GM19468 (cell line): ENCODE results near the gene PPHLN1.

Experiments used
- ATAC-seq: cut with Tn5 transposase; IDR thresholded peaks from one replicate; pipeline ENCODE4 v1.9.1; 2021; ENCODE audit warnings: mild to moderate bottlenecking, moderate library complexity, moderate number of reproducible peaks; ENCODE audit not compliant: unreplicated experiment; ENCODE audit errors: extremely low read depth

The PPHLN1 gene, protein sequence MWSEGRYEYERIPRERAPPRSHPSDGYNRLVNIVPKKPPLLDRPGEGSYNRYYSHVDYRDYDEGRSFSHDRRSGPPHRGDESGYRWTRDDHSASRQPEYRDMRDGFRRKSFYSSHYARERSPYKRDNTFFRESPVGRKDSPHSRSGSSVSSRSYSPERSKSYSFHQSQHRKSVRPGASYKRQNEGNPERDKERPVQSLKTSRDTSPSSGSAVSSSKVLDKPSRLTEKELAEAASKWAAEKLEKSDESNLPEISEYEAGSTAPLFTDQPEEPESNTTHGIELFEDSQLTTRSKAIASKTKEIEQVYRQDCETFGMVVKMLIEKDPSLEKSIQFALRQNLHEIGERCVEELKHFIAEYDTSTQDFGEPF

DNA sequence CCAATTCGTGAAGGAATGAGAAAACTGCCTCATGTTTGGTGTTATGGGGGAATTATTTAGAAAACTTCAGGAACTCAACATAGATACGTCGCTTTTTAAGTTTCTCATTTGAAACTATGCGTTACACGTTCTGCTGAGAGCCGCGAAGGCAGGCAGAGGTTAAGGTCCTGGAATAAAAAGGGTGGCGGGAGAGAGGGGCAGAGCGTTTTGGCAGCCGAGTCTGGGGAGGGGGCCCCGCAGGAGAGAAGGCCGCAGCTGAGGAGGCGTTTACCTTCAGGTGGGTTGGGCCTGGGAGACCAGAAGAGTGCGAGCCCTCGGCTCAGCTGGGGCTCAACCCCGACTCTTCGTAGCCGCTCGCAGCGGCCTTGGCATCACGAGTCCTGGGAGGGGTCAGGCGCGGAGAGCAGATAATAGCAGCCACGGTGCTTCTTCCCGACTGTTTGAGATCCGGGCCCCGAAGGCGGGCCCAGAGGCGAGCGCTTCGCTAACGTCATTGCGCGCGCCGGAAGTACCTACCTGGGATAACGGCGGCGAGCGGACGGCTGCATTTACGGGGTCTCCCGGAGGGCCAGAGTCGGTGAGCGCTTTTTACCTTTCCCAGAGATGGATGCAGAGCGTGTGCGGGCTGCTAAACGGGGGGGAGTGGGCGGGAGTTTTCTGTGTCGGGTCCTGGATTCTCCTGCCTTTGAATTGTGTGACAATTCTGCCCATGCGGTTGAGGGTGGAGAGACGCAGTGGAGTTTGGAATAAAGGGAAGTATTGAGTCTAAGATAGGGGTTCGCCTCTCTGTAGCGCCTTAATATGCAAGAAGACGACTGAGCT is at the start of gene PPHLN1, which contains the start of gene ZCRB1:
TSS of gene PPHLN1 (plus strand) at position 515 of the 822 bp plus-strand sequence. CDS start 9,736 bp downstream, outside the sequence.
TSS of gene ZCRB1 (minus strand) at position 442 of the 822 bp plus-strand sequence. CDS start 1,992 bp downstream, outside the sequence.
- ATAC-seq: peak; percentile 88

DNA sequence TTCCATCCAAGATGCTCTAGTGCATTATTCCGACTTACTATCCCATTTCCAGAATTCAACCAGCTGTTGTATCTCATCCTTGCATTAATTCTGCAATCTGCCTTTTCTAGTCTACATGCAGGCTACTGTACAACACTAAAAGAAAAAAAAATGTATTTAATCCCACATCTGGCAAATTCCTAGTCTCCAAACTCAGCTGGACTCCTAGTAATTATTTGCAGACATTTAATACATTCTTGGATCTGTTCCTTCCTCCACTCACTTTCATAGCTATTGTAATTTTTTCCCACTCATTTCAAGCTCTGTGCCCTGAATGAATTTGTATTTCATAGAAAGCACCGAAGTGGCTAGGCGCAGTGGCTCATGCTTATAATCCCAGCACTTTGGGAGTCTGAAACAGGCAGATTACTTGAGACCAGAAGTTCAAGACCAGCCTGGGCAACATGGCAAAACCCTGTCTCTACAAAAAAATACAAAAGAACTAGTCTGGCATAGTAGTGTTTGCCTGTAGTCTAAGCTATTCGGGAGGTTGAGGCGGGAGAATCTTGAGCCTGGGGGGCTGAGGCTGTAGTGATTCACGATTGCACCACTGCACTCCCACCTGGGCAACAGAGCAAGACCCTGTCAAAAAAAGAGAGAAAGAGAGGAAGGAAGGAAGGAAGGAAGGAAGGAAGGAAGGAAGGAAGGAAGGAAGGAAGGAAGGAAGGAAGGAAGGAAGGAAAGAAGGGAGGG is 48.4 kb upstream of the PPHLN1 start:
- no peak for ATAC-seq

DNA sequence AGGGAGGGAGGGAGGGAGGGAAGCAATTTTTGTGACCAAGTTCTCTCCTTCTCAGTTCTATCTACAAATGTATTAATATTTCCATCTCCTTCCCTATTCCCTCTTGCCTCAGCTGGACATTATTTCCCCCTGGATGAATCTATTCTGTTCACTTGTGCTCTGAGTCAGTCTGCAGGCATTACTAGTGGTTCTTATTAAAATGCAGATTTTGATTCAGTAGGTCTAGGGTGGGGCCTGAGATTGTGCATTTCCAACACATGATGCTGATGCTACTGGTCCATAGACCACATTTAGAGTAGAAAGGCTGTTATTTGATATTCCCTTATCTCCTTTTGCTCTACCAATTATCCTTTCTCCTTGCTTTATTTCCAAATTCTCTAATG is 47.8 kb upstream of the PPHLN1 start:
- no peak for ATAC-seq

DNA sequence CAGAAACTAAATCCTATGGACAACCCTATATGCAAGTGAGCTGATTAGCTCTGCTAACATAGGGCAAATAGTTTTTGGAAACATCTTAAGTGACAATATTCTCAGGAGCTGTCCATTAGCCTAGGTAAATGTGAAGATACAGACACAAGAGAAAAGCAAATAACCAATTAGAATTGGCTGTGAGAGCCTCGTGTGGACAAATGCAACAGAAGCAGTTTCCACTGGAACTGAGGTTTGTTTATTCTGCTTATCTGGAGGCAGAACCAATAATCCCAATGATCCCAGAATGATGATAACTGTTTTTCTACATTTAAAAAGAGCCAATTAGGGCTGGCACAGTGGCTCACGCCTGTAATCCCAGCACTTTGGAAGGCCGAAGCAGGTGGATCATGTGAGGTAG is 44.7 kb upstream of the PPHLN1 start:
- ATAC-seq: no peak

DNA sequence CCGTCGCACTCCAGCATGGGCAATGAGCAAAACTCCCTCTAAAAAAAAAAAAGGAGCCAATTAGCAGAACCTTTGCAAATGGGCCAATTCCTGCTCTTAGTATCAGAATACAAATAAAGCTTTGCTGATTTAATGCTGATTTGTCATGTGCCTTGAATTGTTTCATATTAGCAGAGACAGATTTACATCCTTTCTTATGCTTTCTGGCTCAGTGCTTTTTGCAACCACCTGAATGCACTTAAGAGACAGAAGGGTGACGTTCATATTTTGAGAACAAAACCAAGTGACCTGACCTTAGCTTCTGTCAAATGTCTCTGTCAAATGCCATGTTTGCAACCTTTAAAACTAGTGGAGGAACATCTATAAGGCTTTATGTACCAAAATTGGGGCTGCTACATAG is 44.1 kb upstream of the PPHLN1 start:
- ATAC-seq: no peak

DNA sequence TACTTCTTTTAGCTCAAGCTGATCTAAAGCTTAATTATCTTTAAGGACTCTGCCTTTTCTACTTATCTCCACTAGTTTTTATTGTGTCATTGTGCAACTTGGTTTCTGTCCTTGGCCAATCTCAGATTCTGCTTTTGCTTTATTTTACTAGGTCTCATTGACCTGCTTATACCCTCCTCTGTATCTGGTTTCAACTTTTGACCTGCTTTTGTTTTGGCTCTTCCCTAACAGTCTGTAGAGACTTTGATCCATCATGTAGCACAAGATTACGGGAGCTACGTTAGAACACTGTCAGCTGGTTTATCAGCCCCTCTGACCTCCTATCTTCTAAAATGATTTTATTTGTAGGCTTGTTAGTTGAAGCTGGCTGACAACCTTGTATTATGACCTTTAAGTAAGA is 43.7 kb upstream of the PPHLN1 start:
- no peak for ATAC-seq

DNA sequence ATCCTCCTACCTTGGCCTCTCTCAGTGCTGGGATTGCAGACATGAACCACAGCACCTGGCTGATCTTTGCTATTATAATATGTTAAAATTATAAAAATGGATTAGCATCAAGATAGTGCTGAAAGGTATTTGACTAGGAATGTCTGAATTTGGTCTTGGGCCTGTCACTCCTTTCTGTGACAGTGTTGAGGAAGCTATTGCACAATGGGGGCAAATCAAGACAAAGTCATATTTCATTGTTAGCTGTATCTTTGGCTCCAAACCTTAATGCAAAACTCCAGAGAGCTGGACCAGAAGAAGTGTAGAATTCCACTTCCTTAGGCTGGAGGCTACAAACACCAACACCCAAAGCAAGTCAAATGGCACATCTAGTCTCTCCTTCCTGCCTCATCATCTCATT is 42.2 kb upstream of the PPHLN1 start:
- no peak for ATAC-seq

DNA sequence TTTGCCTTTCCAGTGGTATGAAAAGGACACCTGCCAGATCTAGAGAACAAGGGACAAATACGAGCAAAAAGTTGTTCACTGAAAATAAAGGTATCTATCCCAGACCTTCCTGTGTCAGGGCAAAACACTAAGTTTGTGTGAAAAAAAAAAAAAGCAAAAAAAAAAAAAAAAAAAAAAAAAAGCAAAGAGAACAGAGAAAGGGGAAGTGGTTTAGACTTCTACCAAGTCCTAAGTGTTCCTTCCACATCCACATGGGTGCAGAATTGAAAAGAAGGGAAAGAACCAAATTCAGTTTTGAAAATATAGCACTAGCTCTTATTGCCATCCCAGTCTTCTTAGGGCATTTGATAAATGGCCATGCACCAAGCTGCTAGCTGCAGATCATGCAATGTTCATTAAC is 41.8 kb upstream of the PPHLN1 start:
- ATAC-seq: no peak

DNA sequence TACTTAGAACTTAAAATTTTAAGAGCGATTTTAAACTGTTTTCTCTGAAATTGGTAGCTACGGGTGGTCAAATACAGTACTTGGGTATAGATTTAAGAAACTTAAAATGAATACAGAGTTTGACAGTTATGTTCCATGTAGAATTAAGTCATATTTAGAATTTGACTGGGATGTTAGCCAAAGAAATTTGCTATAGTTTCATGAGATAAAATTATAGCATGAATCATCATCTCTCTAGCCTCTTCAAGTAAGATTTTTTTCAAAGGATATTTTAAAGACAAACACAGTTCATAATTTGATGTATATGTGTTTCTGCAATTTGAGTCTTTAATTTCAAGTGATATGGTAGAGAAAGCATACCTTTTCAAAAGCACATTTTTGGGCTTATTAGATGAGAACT is 41.1 kb upstream of the PPHLN1 start:
- ATAC-seq: no peak

DNA sequence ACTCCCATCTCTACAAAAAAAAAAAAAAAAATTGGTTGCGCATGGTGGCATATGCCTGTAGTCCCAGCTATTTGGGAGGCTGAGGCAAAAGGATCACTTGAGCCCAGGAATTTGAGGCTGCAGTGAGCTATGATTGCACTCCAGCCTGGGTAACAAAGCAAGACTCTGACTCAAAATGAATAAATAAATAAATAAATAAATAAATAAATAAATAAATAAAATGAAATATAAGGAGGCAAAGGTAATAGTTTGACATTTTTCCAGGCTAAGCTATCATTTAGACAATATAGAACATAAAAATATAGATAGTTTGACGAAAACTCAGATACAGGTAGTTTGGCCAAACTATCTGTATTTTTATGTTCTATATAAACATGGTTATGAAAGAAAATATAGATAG is 40.5 kb upstream of the PPHLN1 start:
- no peak for ATAC-seq

DNA sequence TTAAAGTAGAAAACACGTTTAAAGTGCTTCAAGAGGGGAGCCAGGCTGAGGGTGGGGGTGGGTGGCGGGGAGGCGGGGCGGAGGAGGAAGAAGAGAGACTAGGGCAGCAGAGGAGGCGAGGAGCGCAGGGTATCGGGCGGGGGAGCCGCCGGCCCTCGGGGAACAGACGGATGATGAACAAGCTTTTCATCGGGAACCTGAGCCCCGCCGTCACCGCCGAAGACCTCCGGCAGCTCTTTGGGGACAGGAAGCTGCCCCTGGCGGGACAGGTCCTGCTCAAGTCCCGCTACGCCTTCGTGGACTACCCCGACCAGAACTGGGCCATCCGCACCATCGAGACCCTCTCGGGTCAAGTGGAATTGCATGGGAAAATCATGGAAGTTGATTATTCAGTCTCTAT is 39.2 kb upstream of the PPHLN1 start:
- no peak for ATAC-seq

DNA sequence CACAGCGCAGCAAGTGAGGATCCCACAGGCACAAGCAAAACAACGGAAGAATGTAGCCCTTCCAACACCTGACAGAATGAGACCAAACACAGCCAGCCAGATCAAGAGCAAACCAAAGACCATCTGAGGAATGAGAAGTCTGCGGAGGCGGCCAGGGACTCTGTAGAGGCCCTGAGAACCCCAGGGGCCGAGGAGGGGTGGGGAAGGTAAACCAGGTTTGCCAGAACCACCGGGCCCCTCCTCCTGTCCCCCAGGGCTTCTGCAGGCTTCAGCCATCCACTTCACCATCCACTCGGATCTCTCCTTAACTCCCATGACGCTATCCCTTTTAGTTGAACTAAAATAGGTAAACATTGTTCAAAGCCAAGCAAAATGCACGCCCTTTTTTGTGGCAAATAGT is 37.4 kb upstream of the PPHLN1 start:
- ATAC-seq: no peak

DNA sequence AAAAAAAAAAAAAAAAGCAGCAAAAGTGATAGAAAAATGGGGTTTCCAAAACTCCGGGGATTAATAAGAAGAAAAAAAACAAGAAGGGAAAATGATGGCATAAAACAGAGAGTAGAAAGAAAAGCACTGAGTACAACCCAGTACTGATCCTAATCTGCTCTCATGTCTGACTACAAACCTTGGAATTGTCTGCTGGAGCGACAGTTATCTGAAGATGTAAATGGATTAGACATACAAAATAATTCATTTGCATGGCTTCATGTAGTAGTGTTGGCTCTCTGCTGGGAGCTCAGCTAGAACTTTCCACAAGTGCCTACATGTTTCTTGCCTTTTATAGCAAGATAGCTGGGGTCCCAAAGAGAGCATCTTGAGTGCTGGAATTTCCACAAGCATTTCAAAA is 34.3 kb upstream of the PPHLN1 start:
- no peak for ATAC-seq

DNA sequence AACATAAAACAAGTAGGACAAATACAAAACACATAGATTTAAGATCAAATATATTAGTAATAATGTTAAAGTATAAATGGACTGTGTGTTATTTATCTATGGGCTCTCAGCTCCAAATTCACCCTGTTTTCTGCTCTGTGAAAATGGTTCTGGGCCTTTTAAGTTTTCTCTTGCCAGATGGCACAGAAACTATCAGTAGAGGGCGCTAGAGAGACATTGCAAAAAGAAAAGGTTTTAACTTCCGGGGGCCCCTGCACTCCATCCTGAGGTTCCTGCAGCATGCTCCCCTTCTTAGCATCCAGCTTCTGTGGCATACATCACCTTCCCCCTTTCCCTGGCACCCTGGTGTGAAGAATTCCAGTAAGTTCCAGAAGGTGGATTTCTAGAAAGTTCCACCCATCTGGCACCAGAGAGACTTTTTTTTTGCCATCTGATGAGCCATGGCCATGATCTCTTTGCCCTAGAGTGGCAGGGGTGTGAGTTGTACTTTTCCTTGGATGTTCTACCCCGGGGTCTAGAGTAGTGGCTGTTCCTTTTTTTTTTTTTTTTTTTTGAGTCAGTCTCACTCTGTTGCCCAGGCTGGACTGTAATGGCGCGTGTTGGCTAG is 29.4 kb upstream of the PPHLN1 start:
- ATAC-seq: no peak

DNA sequence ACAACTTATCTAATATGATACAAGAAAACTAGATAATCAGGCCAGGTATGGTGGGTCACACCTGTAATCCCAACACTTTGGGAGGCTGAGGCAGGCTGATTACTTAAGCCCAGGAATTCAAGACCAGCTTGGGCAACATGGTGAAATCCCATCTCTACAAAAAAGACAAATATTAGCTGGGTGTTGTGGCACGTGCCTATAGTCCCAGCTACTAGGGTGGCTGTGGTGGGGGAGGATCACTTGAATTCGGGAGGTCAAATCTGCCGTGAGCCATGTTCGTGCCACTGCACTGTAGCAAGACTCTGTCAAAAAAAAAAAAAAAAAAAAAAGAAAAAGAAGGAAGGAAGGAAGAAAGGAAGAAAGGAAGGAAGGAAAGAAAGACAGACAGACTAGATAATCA is 27.1 kb upstream of the PPHLN1 start:
- no peak for ATAC-seq

DNA sequence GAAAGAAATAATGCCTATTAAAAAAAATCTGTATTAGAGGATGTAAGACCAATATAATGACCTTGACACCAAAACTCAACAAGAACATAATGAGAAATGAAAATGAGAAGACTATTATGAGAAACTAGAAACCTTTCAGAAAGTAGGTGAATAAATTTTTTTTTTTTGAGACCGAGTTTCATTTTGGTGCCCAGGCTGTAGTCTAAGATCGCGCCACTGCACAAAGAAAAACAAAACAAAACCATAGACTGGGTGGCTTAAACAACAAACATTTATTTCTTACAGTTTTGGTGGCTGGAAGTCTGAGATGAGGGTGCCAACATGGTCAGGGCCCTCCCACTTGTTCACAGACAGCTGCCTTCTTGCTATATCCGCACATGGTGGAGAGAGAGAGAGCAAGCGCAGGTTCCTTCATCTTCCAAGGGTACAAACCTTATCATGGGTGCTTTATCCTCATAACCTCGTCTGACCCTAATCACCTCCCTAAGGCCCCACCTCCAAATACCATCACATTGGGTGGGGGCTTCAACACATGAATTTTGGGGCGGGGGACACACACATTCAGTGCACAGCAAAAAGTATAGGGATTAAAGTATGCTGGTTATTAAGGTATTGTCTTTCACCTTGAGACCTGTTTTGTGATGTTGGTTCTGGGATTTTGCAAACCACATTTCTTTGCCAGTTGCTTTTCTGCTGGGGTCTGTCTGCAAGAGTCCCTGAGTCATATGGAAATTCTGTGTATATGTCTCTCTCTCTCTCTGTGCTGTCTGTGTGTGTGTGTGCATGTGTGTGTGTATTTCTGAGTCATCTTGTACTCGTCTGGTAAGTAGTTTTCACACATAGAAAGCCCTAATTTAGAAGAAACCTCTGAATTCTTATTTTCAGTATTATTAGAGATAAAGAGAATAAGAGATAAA is 26.3 kb upstream of the PPHLN1 start:
- peak; percentile 75 for ATAC-seq

DNA sequence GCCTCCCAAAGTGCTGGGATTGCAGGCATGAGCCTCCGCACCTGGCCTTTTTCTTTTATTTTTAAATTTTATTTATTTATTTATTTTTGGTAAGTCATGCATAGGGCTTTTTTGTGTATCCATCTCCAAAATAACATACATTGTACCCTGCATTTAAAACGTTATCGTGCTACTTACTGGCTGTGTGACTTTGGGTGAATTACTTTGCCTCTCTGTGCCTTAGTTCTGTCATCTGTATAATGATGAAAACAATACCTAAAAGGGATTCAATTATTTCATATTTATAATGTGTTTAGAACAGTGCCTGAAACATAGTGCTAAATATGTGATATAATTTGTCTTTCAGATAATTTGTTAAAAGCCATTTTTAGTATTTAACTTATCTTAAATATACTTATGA is 19.7 kb upstream of the PPHLN1 start:
- ATAC-seq: no peak

DNA sequence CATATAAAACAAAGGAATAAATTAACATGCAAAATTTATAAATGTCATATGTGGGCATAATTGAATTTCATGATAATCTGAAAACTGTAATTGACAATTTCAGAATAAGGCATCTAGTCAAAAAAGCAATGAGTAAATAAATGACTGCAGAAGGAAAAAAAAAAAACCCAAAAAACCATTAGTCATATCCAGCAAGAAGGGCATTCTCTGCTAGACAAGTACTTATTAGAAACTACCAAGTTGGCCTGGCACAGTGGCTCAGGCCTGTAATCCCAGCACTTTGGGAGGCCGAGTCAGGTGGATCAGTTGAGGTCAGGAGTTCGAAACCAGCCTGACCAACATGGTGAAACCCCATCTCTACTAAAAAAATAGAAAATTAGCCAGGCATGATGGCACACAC is 17.6 kb upstream of the PPHLN1 start:
- no peak for ATAC-seq

DNA sequence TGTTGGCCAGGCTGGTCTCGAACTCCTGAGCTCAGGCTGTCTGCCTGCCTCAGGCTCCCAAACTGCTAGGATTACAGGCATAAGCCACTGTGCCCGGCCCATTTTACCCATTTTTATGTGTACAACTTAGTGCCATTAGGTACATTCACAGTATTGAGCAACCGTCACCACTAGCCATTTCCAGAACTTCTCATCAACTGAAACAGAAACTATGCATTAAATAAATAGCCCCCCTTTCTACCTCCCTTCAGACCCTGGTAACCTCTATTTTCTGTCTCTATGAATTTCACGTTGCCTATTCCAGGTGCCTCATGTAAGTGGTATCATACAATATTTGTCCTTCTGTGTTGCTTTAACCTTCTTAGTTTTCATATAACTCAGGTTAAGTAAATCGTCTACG is 16.0 kb upstream of the PPHLN1 start:
- ATAC-seq: no peak
